Measurements from ENCODE around the gene ADGRL3. TPM values are rescaled to one million over a fixed set of nuclear protein-coding genes. Genes with fewer than 3 reads are reported as not detected.

The ADGRL3 gene
- total RNA-seq, 2 experiments from 2014 or later, result not detected

- Histone ChIP-seq H3K27ac (ENCODE audit: low read depth, low read length, poor library complexity, severe bottlenecking) (no peak overlapping the region), H3K9me2 (ENCODE audit: insufficient read depth, low read length) (no peaks in the 10 kb centered on the region), H3K79me2 (ENCODE audit: insufficient read depth, low read depth, low read length) (no peaks in the 10 kb centered on the region), H4K20me1 (ENCODE audit: insufficient read depth, low read length) (no peaks in the 10 kb centered on the region), H3K36me3 (ENCODE audit: insufficient read depth, low read length) (no peaks in the 10 kb centered on the region), H2AFZ (ENCODE audit: low read length) (no peak overlapping the region), H3K4me3 (ENCODE audit: low read depth, low read length, poor library complexity, severe bottlenecking) (no peak overlapping the region), H3K4me2 (ENCODE audit: low read length) (no peak overlapping the region), H3K9me3 (ENCODE audit: low read length) (no peaks in the 10 kb centered on the region), H3K4me1 (ENCODE audit: insufficient read depth, low read length, poor library complexity, severe bottlenecking) (no peaks in the 10 kb centered on the region)
- ChIA-PET CTCF (ENCODE audit: unreplicated experiment) (no interaction called here), POLR2A (interaction anchor here (0.6 kb wide), 1 partner anchor 1154 kb away, joined by 3 read pairs; no protein-coding TSS in a partner anchor)
- no TSS peak for BruUV-seq (replicated peaks)
- no peak for DNase-seq (ENCODE audit: low spot score)
- intact Hi-C loops (cut with micrococcal nuclease; ENCODE audit: unreplicated experiment), result no loop called here
- TF ChIP-seq CTCF (conservative IDR thresholded peaks at IDR 0.05; ENCODE audit: low read length) (no peak), EZH2phosphoT487 (IDR thresholded peaks at IDR 0.05; ENCODE audit: borderline replicate concordance, low read depth, low read length) (no peak)
Observed at GRCh38 chr4:61866378-61867030, 666.4 kb downstream of the ADGRL3 start.

- Histone ChIP-seq H4K20me1 (ENCODE audit: insufficient read depth, low read length) (no peaks in the 10 kb centered on the region), H2AFZ (ENCODE audit: low read length) (no peak overlapping the region), H3K4me2 (ENCODE audit: low read length) (no peak overlapping the region), H3K9me3 (ENCODE audit: low read length) (no peaks in the 10 kb centered on the region), H3K4me3 (ENCODE audit: low read depth, low read length, poor library complexity, severe bottlenecking) (no peak overlapping the region), H3K36me3 (ENCODE audit: insufficient read depth, low read length) (no peaks in the 10 kb centered on the region), H3K79me2 (ENCODE audit: insufficient read depth, low read depth, low read length) (no peaks in the 10 kb centered on the region), H3K27ac (ENCODE audit: low read depth, low read length, poor library complexity, severe bottlenecking) (no peak overlapping the region), H3K9me2 (ENCODE audit: insufficient read depth, low read length) (no peaks in the 10 kb centered on the region), H3K4me1 (ENCODE audit: insufficient read depth, low read length, poor library complexity, severe bottlenecking) (no peaks in the 10 kb centered on the region)
- TF ChIP-seq EZH2phosphoT487 (IDR thresholded peaks at IDR 0.05; ENCODE audit: borderline replicate concordance, low read depth, low read length), result no peak
- TF ChIP-seq CTCF (conservative IDR thresholded peaks at IDR 0.05; ENCODE audit: low read length), result no peak
- CTCF ChIA-PET (ENCODE audit: unreplicated experiment), result no interaction called here
- intact Hi-C loops (cut with micrococcal nuclease; ENCODE audit: unreplicated experiment), result no loop called here
- no peak for DNase-seq (ENCODE audit: low spot score)
- no TSS peak for BruUV-seq (replicated peaks)
- POLR2A ChIA-PET, result no interaction called here
Observed at GRCh38 chr4:61872983-61873382, 672.9 kb downstream of the ADGRL3 start.

GRCh38 chr4:61877266-61877665, 677.1 kb downstream of the ADGRL3 start:
- Histone ChIP-seq H3K4me1 (ENCODE audit: insufficient read depth, low read length, poor library complexity, severe bottlenecking) (no peaks in the 10 kb centered on the region), H3K9me2 (ENCODE audit: insufficient read depth, low read length) (no peaks in the 10 kb centered on the region), H3K27ac (ENCODE audit: low read depth, low read length, poor library complexity, severe bottlenecking) (no peak overlapping the region), H3K4me3 (ENCODE audit: low read depth, low read length, poor library complexity, severe bottlenecking) (no peak overlapping the region), H4K20me1 (ENCODE audit: insufficient read depth, low read length) (no peaks in the 10 kb centered on the region), H2AFZ (ENCODE audit: low read length) (no peak overlapping the region), H3K36me3 (ENCODE audit: insufficient read depth, low read length) (no peaks in the 10 kb centered on the region), H3K79me2 (ENCODE audit: insufficient read depth, low read depth, low read length) (no peaks in the 10 kb centered on the region), H3K4me2 (ENCODE audit: low read length) (no peak overlapping the region), H3K9me3 (ENCODE audit: low read length) (no peaks in the 10 kb centered on the region)
- no peak for DNase-seq (ENCODE audit: low spot score)
- no TSS peak for BruUV-seq (replicated peaks)
- ChIA-PET POLR2A (no interaction called here), CTCF (ENCODE audit: unreplicated experiment) (no interaction called here)
- intact Hi-C loops (cut with micrococcal nuclease; ENCODE audit: unreplicated experiment), result no loop called here
- TF ChIP-seq CTCF (conservative IDR thresholded peaks at IDR 0.05; ENCODE audit: low read length), result no peak
- TF ChIP-seq EZH2phosphoT487 (IDR thresholded peaks at IDR 0.05; ENCODE audit: borderline replicate concordance, low read depth, low read length), result no peak

Measured in OCI-LY7 (cell line).